GM21717 (cell line): ENCODE measurements around the gene MYL5.
"Not testable (repeated sequence)": the region's sequence is repeated elsewhere in the genome, so short reads cannot be mapped to it uniquely, and the experiment has no call there.

ENCODE experiments used
- ATAC-seq: cut with Tn5 transposase; IDR thresholded peaks from one replicate; pipeline ENCODE4 v1.9.1; 2021; ENCODE audit warnings: mild to moderate bottlenecking, moderate library complexity; ENCODE audit not compliant: unreplicated experiment

MYL5 gene

GRCh38 chr4:669806-670559, 4.4 kb upstream of the MYL5 start:
- ATAC-seq, result not testable (repeated sequence)

DNA sequence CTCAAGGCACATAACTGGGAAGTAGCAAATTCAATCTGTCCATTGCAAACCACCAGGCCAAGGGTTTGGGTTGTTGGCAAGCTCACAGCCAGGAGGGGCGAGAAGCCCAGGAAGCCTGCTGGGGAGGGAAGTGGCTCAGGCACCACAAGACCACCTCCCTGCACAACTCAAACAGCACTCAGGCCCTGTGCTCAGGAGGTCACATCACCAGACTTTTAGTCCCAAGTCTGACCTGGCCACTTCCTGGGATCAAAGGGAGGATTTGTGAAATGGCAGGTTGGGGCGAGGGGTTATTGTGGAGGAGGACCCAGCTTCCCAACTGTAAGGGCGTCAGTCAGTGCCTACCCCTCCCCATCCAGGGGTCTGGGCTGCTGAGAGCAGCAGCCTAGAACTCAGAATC, 2.6 kb upstream of the MYL5 start:
- no peak for ATAC-seq

GRCh38 chr4:673349-674091, 822 bp upstream of the MYL5 start:
- ATAC-seq, result no peak

- peak; percentile 12 for ATAC-seq
Measured at GRCh38 chr4:675036-675882, 917 bp downstream of the MYL5 start.

- ATAC-seq, result peak; percentile 18
Measured at GRCh38 chr4:675980-676870, 1.9 kb downstream of the MYL5 start.

GRCh38 chr4:676871-677235, 2.5 kb downstream of the MYL5 start:
- ATAC-seq, result no peak

DNA sequence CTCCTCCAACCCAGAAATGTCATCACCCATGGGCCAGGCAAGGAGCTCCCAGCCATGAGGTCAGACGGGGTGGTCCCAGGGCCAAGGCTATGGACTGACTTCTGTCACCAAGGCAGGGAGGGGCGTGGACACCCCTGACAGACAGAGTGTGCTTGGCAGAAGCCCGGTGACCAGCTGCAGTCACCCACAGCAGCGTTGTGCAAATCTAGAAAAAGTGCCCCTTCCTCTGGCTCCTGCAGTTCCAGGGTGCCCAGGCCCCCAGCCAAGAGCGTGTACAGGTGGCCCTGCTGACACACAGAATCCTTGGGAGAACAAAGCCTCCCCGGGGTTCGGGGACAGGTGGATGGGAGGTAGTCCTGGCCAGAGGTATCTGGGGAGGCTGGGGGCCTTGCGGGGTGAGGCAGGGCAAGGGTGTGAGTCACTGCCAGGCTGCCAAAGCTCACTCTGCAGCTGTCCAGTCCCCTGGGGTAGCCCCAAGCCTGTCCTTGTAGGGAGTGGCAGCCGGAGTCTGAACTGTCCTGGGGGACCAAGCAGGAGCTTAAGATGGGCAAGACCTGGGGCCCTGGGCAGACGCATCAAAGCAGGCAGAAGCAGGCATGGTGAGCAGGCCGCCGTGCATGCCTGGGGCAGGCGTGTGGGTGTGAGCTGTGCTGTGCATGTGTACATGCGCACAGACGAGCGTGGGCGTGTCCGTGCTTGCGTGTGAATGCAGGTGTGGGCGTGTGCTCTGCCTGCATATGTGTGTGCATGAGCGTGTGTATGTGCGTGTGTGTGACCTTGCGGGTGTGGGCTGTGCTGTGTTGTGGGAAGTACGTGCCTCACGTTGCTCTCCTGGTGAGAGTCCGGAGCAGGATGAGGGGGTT, 3.3 kb downstream of the MYL5 start:
- ATAC-seq, result no peak

DNA sequence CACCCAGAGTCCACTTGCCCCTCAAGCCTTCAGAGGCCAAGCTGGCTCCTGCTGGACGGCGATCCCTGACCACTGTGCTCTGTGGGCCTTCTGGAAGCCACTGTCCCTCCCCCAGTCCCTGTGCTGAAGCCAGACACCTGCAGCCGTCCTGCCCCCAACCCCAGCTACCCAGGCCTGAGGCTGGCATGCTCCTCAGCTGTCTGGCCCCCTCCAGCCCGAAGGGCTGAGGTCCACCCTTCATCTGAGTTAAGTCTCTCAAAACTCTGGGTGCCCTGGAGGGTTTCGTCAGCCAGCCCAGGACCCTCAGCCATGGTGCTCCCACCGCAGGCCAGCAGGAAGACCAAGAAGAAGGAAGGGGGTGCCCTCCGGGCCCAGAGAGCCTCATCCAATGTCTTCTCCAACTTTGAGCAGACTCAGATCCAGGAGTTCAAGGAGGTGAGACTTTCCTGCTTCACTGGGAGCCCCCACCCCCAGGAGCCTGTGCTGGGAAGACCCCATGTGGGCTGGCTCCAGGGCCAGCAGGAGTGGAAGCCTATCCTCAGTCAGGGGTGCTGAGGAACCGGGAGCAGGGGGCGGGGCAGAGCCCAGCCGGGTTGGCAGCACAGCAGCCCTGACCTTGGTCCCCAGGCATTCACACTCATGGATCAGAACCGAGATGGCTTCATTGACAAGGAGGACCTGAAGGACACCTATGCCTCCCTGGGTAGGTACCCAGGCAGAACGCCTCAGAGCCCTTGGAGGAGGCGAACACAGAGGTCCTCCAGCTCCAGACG, 4.2 kb downstream of the MYL5 start:
- no peak for ATAC-seq

DNA sequence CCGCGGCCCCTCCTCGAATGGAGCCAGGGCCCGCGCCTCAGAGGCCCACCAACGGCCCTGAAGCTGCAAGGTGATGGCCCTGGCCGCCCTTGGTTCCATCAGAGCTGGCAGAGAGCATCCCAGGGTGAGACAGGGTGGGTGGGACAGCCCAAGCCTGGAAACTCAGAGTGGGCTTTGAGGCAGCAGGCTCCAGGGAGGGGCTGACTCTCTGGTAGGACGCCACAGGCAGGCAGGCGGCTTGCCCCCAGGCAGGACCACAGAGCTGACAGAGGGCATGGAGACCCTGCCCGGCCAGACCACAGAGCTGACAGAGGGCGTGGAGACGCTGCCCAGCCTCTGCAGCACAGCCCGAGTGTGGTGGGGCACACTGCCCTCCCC, 4.8 kb downstream of the MYL5 start:
- ATAC-seq, result no peak

DNA sequence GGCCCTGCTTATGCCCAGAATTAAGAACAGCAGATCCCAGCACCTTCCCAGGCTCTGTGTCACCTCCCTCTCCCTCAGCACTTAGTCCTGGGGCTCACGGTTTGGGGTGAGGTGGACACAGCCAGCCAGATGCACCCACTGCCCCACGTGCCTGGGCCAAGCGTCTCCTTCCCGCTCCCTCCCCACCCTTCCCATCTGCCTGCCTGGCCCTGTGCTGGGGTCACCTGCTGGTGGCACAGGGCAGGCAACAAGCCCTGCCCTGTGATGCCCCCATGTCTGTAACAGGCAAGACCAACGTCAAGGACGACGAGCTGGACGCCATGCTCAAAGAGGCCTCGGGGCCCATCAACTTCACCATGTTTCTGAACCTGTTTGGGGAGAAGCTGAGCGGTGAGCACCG, 5.3 kb downstream of the MYL5 start:
- ATAC-seq, result no peak

DNA sequence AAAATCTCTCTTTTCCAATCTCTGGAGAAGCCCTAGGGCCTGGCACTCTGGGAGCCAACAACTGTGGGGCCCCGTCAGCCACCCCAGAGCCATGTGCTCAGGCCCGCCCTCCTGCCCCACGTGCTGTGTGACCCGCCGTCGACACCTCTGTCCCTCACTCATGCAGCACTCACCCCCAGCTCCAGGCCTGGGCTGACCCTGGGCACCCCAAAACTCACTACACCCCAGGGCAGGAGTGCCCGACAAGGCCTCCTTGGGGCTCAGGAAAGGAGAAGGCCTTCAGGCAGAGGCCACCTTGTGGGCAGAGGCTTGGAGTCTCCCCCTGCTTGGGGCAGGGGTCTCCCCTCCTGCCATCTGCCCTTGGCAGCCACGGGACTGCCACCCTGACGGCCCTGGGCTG, 5.7 kb downstream of the MYL5 start:
- ATAC-seq, result no peak

DNA sequence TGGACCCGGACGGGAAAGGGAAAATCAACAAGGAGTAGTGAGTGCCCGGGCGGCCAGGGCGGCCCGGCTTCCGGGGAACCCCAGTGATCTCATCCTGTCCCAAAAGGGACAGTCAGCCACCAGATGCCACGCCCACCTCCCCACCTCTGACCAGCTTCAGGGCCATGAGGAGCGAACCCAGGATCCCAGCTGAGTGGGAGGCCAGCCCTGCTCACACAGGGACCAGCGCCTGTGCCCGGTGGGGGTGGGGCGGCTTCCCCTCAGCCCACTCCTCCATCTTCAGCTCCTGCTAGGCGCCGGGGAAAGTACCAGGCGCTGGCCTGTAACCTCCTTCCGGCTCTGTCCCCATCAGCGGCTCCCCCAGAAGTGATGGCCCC, 6.2 kb downstream of the MYL5 start:
- ATAC-seq, result no peak

DNA sequence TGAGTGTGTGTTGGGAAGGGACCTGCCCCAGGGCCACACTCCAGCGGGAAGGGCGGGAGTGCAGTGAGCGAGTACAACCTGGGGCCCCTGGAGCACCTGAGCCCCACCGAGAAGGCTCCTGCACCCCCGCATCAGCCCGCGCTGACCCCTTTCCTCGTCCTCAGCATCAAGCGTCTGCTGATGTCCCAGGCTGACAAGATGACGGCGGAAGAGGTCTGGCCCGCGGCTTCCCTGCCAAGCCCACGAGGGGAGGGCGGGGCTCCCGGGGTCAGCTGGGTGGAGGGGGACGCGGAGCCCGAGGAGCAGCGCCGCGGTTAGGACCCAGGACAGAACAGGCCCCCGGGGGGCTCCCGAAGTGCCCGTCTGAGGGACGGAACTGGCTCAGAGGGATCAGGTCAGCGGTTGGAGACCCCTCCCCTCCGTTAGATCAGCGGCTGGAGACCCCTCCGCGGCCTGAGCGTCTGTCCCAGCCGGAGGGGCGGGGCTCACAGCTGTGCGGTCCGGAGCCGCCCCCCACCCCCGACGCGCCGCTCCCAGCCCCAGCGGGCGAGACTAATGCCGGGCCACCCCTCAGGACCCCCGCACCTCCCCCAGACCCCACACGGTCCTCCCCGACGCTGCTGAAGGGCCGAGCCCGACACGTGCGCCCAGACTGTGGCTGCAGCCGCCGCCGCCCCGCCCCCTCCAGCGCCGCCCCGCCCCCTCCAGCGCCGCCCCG, 6.7 kb downstream of the MYL5 start:
- no peak for ATAC-seq

DNA sequence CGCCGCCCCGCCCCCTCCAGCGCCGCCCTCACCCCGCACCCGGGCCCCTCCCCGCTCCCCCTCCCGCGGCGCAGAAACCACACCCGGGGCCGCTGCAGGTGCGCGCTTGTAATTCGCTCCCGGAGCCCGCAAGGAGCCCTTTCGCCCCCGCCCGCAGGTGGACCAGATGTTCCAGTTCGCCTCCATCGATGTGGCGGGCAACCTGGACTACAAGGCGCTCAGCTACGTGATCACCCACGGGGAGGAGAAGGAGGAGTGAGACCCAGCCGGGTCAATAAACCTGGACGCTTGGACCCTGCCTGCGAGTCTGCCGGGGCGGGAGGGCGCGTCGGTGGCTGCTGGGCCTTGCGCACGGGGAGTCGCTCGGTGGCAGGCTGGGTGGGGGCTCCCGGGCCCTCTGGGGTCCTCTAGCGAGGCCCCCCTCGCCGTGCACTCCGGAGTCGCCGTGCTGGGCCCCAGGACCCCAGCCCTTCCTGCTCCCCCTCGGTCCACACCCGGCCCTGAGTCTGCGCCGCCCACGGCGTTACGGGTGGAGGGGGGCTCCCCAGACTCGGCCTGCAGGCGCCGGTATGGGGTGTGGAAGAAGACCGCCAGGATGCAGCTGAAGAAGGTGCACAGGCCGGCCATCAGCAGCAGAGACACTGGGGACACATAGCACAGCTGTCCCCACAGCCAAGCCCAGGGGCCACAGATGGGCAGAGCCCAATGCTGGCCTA, 7.6 kb downstream of the MYL5 start:
- ATAC-seq, result no peak

DNA sequence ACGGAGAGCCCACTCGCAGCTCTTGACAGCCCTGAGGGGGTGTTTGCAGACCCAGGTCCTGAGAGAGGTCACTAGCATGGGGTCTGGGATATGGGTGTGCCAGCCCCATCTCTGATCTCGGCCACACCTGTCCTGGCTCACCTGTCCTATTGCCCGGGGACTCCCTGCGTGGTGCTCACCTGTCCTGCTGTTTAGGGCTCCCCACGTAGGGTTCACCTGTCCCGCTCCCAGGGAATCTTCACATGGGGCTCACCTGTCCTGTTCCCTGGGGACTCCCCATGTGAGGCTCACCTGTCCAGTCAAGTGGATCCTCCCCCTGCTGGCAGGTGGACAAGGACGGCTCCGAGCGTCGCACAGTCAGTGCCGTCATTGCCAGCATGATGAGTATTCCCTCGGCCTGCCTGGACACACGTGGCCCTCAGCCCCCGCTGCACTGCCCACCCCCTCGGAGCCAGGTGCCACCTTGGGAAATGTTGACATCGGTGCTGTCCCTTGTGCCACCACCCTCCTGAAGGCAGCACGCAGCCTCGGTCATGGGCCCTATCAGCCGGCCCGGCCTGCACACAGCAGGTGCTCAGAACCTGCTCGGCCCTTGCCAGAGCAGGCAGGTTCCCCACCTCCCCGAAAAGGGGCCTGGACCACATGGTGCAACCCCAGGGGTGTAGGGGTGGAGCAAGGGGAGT, 8.3 kb downstream of the MYL5 start:
- no peak for ATAC-seq

DNA sequence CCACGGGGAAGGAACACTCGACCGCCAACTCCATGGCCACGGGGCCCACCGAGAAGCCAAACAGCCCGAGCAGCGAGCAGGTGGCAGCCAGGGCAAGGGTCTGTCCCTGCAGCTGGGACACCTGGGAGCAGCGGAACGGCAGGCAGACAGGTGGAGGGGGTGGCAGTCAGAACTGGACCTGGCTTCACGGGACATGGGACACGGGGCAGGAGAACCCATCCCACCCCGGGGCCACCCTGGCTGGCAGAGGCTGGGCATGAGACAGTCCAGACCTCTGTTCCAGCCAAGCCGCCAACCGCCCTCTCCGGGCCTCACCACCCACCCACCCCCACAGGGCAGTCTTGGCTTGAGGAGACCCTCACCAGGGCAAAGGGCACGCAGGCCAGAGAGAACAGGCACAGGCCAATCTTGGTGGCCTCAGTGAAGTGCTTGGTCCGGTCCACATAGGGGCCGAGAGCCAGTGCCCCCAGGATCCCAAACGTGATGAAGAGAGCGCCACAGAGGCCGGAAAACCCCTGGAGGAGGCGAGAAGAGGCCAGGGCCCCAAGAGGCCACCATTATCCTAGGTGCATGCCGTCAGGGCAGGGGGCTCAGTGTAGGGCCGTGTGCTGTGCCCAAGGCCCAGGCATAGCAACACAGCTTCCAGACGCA, 9.0 kb downstream of the MYL5 start:
- no peak for ATAC-seq
